GM21423 (cell line): ENCODE data around the gene NGB.

Experiments
- ATAC-seq: cut with Tn5 transposase; IDR thresholded peaks from one replicate; pipeline ENCODE4 v1.9.1; 2021; ENCODE audit warnings: mild to moderate bottlenecking, moderate library complexity; ENCODE audit not compliant: unreplicated experiment

NGB gene

GRCh38 chr14:77238996-77239395 is 32.0 kb downstream of the NGB start:
- no peak for ATAC-seq

- no peak for ATAC-seq
Observed at GRCh38 chr14:77238356-77238755, 32.6 kb downstream of the NGB start.

GRCh38 chr14:77236814-77237213 is 34.2 kb downstream of the NGB start:
- ATAC-seq, result no peak

- ATAC-seq, result no peak
Observed at GRCh38 chr14:77231721-77232120, 39.3 kb downstream of the NGB start.

GRCh38 chr14:77230914-77231313 is 40.1 kb downstream of the NGB start:
- no peak for ATAC-seq

- no peak for ATAC-seq
Observed at GRCh38 chr14:77228056-77228455, 43.0 kb downstream of the NGB start.

- ATAC-seq, result no peak
Observed at GRCh38 chr14:77225892-77226557, 45.0 kb downstream of the NGB start.

- ATAC-seq, result no peak
Observed at GRCh38 chr14:77225254-77225653, 45.8 kb downstream of the NGB start.

- no peak for ATAC-seq
Observed at GRCh38 chr14:77224212-77224611, 46.8 kb downstream of the NGB start.

GRCh38 chr14:77222546-77223225 is 48.3 kb downstream of the NGB start:
- no peak for ATAC-seq

- no peak for ATAC-seq
Observed at GRCh38 chr14:77221241-77221871, 49.6 kb downstream of the NGB start.

GRCh38 chr14:77220246-77221017 is 50.6 kb downstream of the NGB start:
- no peak for ATAC-seq

GRCh38 chr14:77219591-77219990 is 51.4 kb downstream of the NGB start:
- no peak for ATAC-seq

- ATAC-seq, result no peak
Observed at GRCh38 chr14:77217551-77217950, 53.5 kb downstream of the NGB start.
